HepG2 (cell line): Measurements from ENCODE around the gene CDKL5. TPM values are rescaled to one million over a fixed set of nuclear protein-coding genes. Genes with fewer than 3 reads are reported as not detected.

ENCODE experiments used
- ATAC-seq: fragments of 200-7000 bp; cut with Tn5 transposase; 3 replicates; pipeline ENCODE4 v1.9.1; 2020; ENCODE audit warnings: mild to moderate bottlenecking, moderate library complexity
- BruUV-seq: library from RNA; stranded (reverse); fragments of 400-500 nt; replicated peaks from 2 replicates; lab custom pipeline; 2021; lab: Mats Ljungman, UMichigan
- CTCF ChIA-PET: fragments of 300-600 bp; formaldehyde crosslinking; extraction: SDS; loops from one replicate; lab custom pipeline; 2021; ENCODE audit warnings: low total read pairs, inconsistent platforms, low intra/inter-chr PET ratio; lab: Yijun Ruan, JAX
- POLR2A ChIA-PET: fragments of 350-600 bp; sonication (Branson Sonifier 250); formaldehyde crosslinking; loops from one replicate; lab custom pipeline; 2020; ENCODE audit warnings: antibody characterized with exemption, inconsistent platforms; lab: Yijun Ruan, JAX
- DNase-seq: peaks from one replicate; pipeline ENCODE4 v3.0.0-alpha.2; 2015; ENCODE audit warnings: low spot score
- FAIRE-seq: peaks from 3 replicates; lab custom pipeline; 2011; peaks lifted over from hg19 to GRCh38; lab: Jason Lieb, UNC
- H2AFZ ChIP-seq: one replicate; pipeline ENCODE4 v1.6.1; 2011; ENCODE audit warnings: low read length, inconsistent platforms
- H3K27ac ChIP-seq: fragments of 300-600 bp; 3 replicates; pipeline ENCODE4 v1.8.0; 2011; ENCODE audit warnings: mixed run types, mild to moderate bottlenecking, mixed read lengths, low read length, inconsistent platforms; ENCODE audit not compliant: insufficient read depth; ENCODE audit errors: extremely low read length
- H3K27me3 ChIP-seq, 2 experiments: fragments of 200-600 bp in 1 of 2; 2 replicates in 1 of 2; 3 replicates in 1 of 2; pipeline versions ENCODE4 v1.6.0 to v1.8.0; 2011; ENCODE audit warnings: low read length in 2 of 2, mild to moderate bottlenecking in 2 of 2, moderate library complexity in 2 of 2, inconsistent platforms in 1 of 2; ENCODE audit not compliant: insufficient read depth in 2 of 2, control insufficient read depth in 1 of 2
- H3K36me3 ChIP-seq, 2 experiments: fragments of 200-600 bp in 1 of 2; replicated peaks in 1 of 2; 2 replicates in 1 of 2; 3 replicates in 1 of 2; pipeline versions ENCODE4 v1.5.1 to v1.8.0; 2011; ENCODE audit warnings: low read length in 2 of 2, inconsistent platforms in 1 of 2; ENCODE audit not compliant: insufficient read depth in 2 of 2, control insufficient read depth in 1 of 2
- H3K4me1 ChIP-seq: 2 replicates; pipeline ENCODE4 v1.5.1; 2012; ENCODE audit warnings: low read length, inconsistent platforms; ENCODE audit not compliant: insufficient read depth
- H3K4me2 ChIP-seq: 2 replicates; pipeline ENCODE4 v1.6.0; 2011; ENCODE audit warnings: low read depth, low read length, inconsistent platforms
- H3K4me3 ChIP-seq, 3 experiments: fragments of 200-600 bp in 1 of 3; sonication (generic), shearing (Covaris generic) in 1 of 3; replicated peaks in 1 of 3; 2 replicates each; pipeline ENCODE4 v1.5.1; 2011 to 2016; ENCODE audit warnings: low read length in 3 of 3, inconsistent platforms in 2 of 3, low read depth in 2 of 3, mild to moderate bottlenecking in 2 of 3, control low read depth in 1 of 3, mixed read lengths in 1 of 3; ENCODE audit not compliant: insufficient read depth in 1 of 3
- H3K79me2 ChIP-seq: one replicate; pipeline ENCODE4 v1.6.1; 2011; ENCODE audit warnings: low read length, inconsistent platforms; ENCODE audit not compliant: insufficient read depth
- H3K9ac ChIP-seq: 2 replicates; pipeline ENCODE4 v1.6.0; 2011; ENCODE audit warnings: mild to moderate bottlenecking, low read depth, low read length, inconsistent platforms; ENCODE audit not compliant: insufficient read depth
- H3K9me3 ChIP-seq: 2 replicates; pipeline ENCODE4 v1.5.1; 2012; ENCODE audit warnings: mild to moderate bottlenecking, low read length
- H4K20me1 ChIP-seq: 2 replicates; pipeline ENCODE4 v1.6.0; 2011; ENCODE audit warnings: inconsistent platforms, mild to moderate bottlenecking, low read length, moderate library complexity; ENCODE audit not compliant: insufficient read depth
- AKAP8 ChIP-seq: sonication (generic); formaldehyde crosslinking; IDR thresholded peaks from 2 replicates; pipeline ENCODE4 v1.5.1; 2020; ENCODE audit warnings: mild to moderate bottlenecking, missing genetic modification reagents
- ATF1 ChIP-seq: IDR thresholded peaks from 2 replicates; pipeline ENCODE4 v1.6.1; 2016; ENCODE audit warnings: mild to moderate bottlenecking, control low read depth
- GFI1 ChIP-seq: sonication (generic); formaldehyde crosslinking; IDR thresholded peaks from 2 replicates; pipeline ENCODE4 v1.5.0; 2020; ENCODE audit warnings: missing genetic modification reagents, mild to moderate bottlenecking, borderline replicate concordance
- KDM2A ChIP-seq: sonication (generic); formaldehyde crosslinking; IDR thresholded peaks from 2 replicates; pipeline ENCODE4 v1.4.0; 2020; ENCODE audit warnings: low read depth, missing genetic modification reagents, borderline replicate concordance
- KDM4B ChIP-seq: sonication (generic); formaldehyde crosslinking; IDR thresholded peaks from 2 replicates; pipeline ENCODE4 v1.4.0; 2020; ENCODE audit warnings: missing genetic modification reagents
- PAF1 ChIP-seq: IDR thresholded peaks from 2 replicates; pipeline ENCODE4 v1.6.1; 2016; ENCODE audit warnings: missing genetic modification reagents, missing compliant biosample characterization
- POLR2AphosphoS5 ChIP-seq: IDR thresholded peaks from 2 replicates; pipeline ENCODE4 v1.6.1; 2012; ENCODE audit warnings: low read depth, low read length
- REL ChIP-seq: sonication (generic); formaldehyde crosslinking; conservative IDR thresholded peaks from 2 replicates; pipeline ENCODE4 v1.8.0; 2022; ENCODE audit warnings: mild to moderate bottlenecking, missing genetic modification reagents, moderate library complexity
- SOX13 ChIP-seq, 3 experiments: fragments of 450-650 bp in 1 of 3; sonication (generic) in 1 of 3; formaldehyde crosslinking in 1 of 3; IDR thresholded peaks in 2 of 3; conservative IDR thresholded peaks in 1 of 3; 2 replicates each; pipeline versions ENCODE4 v1.5.0 to v1.6.1; 2016 to 2020; ENCODE audit warnings: antibody characterized with exemption in 1 of 3, mild to moderate bottlenecking in 1 of 3, missing compliant biosample characterization in 1 of 3, missing genetic modification reagents in 1 of 3, moderate library complexity in 1 of 3
- SRF ChIP-seq: IDR thresholded peaks from 2 replicates; pipeline ENCODE4 v1.6.1; 2011; ENCODE audit warnings: mild to moderate bottlenecking, low read depth, low read length, moderate library complexity
- TEAD3 ChIP-seq: optimal IDR thresholded peaks from 2 replicates; pipeline ENCODE3; 2016; ENCODE audit warnings: borderline replicate concordance
- XBP1 ChIP-seq: sonication (generic); formaldehyde crosslinking; IDR thresholded peaks from 2 replicates; pipeline ENCODE4 v1.5.0; 2020; ENCODE audit warnings: missing genetic modification reagents
- ZNF121 ChIP-seq: sonication (generic); formaldehyde crosslinking; IDR thresholded peaks from 2 replicates; pipeline ENCODE4 v1.5.0; 2020; ENCODE audit warnings: mild to moderate bottlenecking, missing genetic modification reagents
- ZNF138 ChIP-seq: sonication (generic); formaldehyde crosslinking; IDR thresholded peaks from 2 replicates; pipeline ENCODE4 v1.5.0; 2020; ENCODE audit warnings: mild to moderate bottlenecking, low read depth, missing genetic modification reagents
- ZNF547 ChIP-seq: sonication (generic); formaldehyde crosslinking; IDR thresholded peaks from 2 replicates; pipeline ENCODE4 v1.5.1; 2020; ENCODE audit warnings: mild to moderate bottlenecking, missing genetic modification reagents
- ZNF776 ChIP-seq: sonication (generic); formaldehyde crosslinking; IDR thresholded peaks from 2 replicates; pipeline ENCODE4 v1.4.0; 2020; ENCODE audit warnings: mild to moderate bottlenecking, missing genetic modification reagents
- WGBS: methylation state at CpG from one replicate; pipeline ENCODE4 v1.1.6; 2017; ENCODE audit warnings: low lambda C conversion rate; 5-methylcytosine and 5-hydroxymethylcytosine counted together
- in situ Hi-C: cut with HindIII; loops from 2 replicates; pipeline ENCODE4 v1.10.0; 2017; ENCODE audit warnings: low pct_unique_long_range_greater_than_20kb; ENCODE audit not compliant: extremely low pct_ligation_motif_present
- intact Hi-C: fragments of 100-400 bp; cut with micrococcal nuclease; formaldehyde crosslinking; loops from one replicate; pipeline ENCODE4 v1.10.0; 2022; ENCODE audit not compliant: unreplicated experiment
- polyA plus RNA-seq, 8 experiments: library from polyadenylated mRNA; depleted of rRNA in 3 of 8; stranded (reverse) in 7 of 8; unstranded in 1 of 8; fragments of >200 nt; fragmentation: Illumina TruSeq in 4 of 8; extraction: Trizol in 4 of 8; gene quantifications; 2 replicates each; pipeline versions ENCODE4 v1.2.1 to v1.2.3, GENCODE V29; 2011 to 2016; ENCODE audit warnings: low read depth in 4 of 8, missing spikeins in 1 of 8, mixed read lengths in 1 of 8; ENCODE audit not compliant: insufficient read depth in 1 of 8
- total RNA-seq, 5 experiments: library from RNA; depleted of rRNA; stranded (reverse); fragments of >200 nt; fragmentation: Illumina TruSeq; extraction: Trizol; gene quantifications; 2 replicates each; pipeline ENCODE4 v1.2.3, GENCODE V29; 2016; ENCODE audit warnings: low read depth in 1 of 5
- TF ChIP-seq, protein P1 (sequence below): sonication (generic); formaldehyde crosslinking; IDR thresholded peaks from 2 replicates; pipeline ENCODE4 v1.4.0; 2020; ENCODE audit warnings: missing genetic modification reagents, borderline replicate concordance

Gene CDKL5
- total and polyA plus RNA-seq, 2 of the 13 experiments (the other 11 are each of a cell fraction or from before 2014, with no cell fraction given) = 2.8 to 7.0 TPM

DNA sequence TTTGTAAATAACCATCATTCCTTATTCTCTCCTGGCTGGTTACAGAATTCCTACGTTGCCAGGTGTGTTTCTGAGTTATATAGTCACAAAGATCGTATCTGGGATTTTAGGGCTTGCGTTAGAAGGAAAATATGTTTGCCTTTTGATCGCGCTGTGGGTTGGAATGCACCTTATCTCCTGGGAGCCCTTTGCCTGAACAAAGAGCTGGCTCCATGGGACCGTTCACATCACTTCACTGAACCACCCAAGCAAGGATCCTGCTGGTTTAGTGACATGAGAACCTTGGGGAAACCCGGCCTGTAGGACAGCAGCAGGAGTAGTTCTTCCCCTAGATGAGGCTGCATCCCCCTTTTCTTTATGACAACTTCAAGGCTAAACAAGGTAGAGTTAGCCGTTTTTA is 194.9 kb downstream of the CDKL5 start:
- Histone ChIP-seq H3K27me3 (no peaks in the 10 kb centered on the region), H3K79me2 (no peaks in the 10 kb centered on the region), H3K4me1 (peaks cover 44% of the 10 kb centered on the region), H3K9me3 (no peaks in the 10 kb centered on the region), H3K36me3 (peaks cover 1 to 5% of the 10 kb centered on the region in 2 experiments; a peak in 1 of 5 replicates), H4K20me1 (no peaks in the 10 kb centered on the region), H3K4me2 (no peak overlapping the region), H3K4me3 (no peak overlapping the region), H2AFZ (no peak overlapping the region), H3K9ac (no peak overlapping the region), H3K27ac (peak overlapping the region; percentile 18)
- BruUV-seq = no TSS peak
- in situ Hi-C loops (loop anchor here (25.0 kb wide), 2 partner anchors 183 to 267 kb away; partner anchors contain the start of gene CDKL5), intact Hi-C loops (no loop called here)
- CTCF ChIA-PET = no interaction called here
- POLR2A ChIA-PET = no interaction called here
- TF ChIP-seq SRF (no peak), KDM4B (CRISPR knock-in tag) (no peak), PAF1 (no peak), ZNF138 (CRISPR knock-in tag) (no peak), TEAD3 (peak; percentile 63), XBP1 (CRISPR knock-in tag) (no peak), ZNF121 (CRISPR knock-in tag) (peak; percentile 83), ATF1 (CRISPR knock-in tag) (no peak), SOX13 (IDR thresholded peaks at IDR 0.05) (no peak), SOX13 (CRISPR knock-in tag; conservative IDR thresholded peaks at IDR 0.05 in 1 of 2, IDR thresholded peaks at IDR 0.05 in 1 of 2) (peak in 1 of 2 experiments; percentile 21; a peak in 1 of 4 replicates), ZNF547 (CRISPR knock-in tag) (no peak)
- 26% methylated on average over 4 of the region's 8 CpGs for WGBS
- DNase-seq (peak; percentile 78), ATAC-seq (peak; percentile 83), FAIRE-seq (peak; percentile 60)

DNA sequence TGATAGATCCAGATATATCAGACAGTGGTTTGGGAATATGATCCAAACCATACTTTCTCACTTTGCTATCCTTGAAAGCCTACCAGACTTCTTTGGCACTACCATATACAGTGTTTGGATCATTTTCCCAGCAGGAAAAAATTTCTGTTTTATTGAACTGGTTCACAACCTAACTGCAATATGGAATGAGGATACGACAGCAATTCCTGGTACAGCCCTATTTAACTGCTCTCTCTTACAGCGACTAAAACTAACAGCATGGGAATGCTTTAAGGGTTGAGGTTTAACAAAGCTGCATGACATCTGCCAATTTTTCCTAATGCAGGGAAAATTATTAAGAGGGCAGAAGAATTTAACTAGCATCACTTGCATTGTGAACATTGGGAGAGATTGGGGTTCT is 199.2 kb downstream of the CDKL5 start:
- H2AFZ ChIP-seq = no peak overlapping the region
- H4K20me1 ChIP-seq = no peaks in the 10 kb centered on the region
- H3K79me2 ChIP-seq = no peaks in the 10 kb centered on the region
- no peak overlapping the region for H3K27ac ChIP-seq
- no peaks in the 10 kb centered on the region for H3K27me3 ChIP-seq
- peaks cover 22% of the 10 kb centered on the region for H3K4me1 ChIP-seq
- ATAC-seq (no peak), DNase-seq (no peak), FAIRE-seq (no peak)
- H3K9me3 ChIP-seq = no peaks in the 10 kb centered on the region
- H3K4me3 ChIP-seq = no peak overlapping the region
- no peak overlapping the region for H3K9ac ChIP-seq
- no peak overlapping the region for H3K4me2 ChIP-seq
- no TSS peak for BruUV-seq
- in situ Hi-C loops = loop anchor here (25.0 kb wide), 2 partner anchors 187 to 263 kb away; partner anchors contain the start of gene CDKL5
- 100% methylated on average over 2 of the region's 2 CpGs for WGBS
- H3K36me3 ChIP-seq = peaks cover 1 to 7% of the 10 kb centered on the region in 2 experiments; a peak in 2 of 5 replicates
- CTCF ChIA-PET = no interaction called here
- POLR2A ChIA-PET = no interaction called here
- intact Hi-C loops = no loop called here
- TF ChIP-seq POLR2AphosphoS5 (no peak), AKAP8 (CRISPR knock-in tag) (no peak), GFI1 (CRISPR knock-in tag) (no peak), ZNF776 (CRISPR knock-in tag) (no peak), KDM2A (CRISPR knock-in tag) (no peak), REL (CRISPR knock-in tag) (no peak)
- TF ChIP-seq, protein P1, sequence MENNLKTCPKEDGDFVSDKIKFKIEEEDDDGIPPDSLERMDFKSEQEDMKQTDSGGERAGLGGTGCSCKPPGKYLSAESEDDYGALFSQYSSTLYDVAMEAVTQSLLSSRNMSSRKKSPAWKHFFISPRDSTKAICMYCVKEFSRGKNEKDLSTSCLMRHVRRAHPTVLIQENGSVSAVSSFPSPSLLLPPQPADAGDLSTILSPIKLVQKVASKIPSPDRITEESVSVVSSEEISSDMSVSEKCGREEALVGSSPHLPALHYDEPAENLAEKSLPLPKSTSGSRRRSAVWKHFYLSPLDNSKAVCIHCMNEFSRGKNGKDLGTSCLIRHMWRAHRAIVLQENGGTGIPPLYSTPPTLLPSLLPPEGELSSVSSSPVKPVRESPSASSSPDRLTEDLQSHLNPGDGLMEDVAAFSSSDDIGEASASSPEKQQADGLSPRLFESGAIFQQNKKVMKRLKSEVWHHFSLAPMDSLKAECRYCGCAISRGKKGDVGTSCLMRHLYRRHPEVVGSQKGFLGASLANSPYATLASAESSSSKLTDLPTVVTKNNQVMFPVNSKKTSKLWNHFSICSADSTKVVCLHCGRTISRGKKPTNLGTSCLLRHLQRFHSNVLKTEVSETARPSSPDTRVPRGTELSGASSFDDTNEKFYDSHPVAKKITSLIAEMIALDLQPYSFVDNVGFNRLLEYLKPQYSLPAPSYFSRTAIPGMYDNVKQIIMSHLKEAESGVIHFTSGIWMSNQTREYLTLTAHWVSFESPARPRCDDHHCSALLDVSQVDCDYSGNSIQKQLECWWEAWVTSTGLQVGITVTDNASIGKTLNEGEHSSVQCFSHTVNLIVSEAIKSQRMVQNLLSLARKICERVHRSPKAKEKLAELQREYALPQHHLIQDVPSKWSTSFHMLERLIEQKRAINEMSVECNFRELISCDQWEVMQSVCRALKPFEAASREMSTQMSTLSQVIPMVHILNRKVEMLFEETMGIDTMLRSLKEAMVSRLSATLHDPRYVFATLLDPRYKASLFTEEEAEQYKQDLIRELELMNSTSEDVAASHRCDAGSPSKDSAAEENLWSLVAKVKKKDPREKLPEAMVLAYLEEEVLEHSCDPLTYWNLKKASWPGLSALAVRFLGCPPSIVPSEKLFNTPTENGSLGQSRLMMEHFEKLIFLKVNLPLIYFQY (CRISPR knock-in tag) = no peak
